ENCODE data around the gene AMIGO3. TPM values are rescaled to one million over a fixed set of nuclear protein-coding genes. Genes with fewer than 3 reads are reported as not detected.

AMIGO3 gene
- total and polyA plus RNA-seq, 10 of the 15 experiments (the other 5 are each of a cell fraction or from before 2014, with no cell fraction given), result 0.07 to 1.3 (median 0.44) TPM; not detected in 3

DNA sequence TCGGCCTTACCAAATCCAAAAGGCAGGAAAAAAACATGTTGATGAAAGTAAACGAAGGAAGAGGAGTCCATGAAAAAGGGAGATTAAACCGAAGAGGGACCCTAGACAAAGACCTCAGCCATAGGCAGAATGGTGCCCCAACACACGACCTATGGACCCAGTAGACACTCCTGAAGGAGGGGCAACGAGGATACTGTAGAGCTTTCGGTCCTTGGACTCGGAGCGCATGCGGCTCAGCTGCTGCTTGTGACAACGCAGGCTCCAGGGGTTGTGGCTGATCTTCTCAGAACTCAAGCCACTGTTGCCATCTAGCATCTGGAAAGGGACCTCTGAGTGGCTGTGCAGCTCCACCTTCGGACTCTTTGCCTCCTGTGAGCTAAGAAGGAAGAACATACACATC lies 13.1 kb upstream of the AMIGO3 start (continued):
- TF ChIP-seq, protein P1, sequence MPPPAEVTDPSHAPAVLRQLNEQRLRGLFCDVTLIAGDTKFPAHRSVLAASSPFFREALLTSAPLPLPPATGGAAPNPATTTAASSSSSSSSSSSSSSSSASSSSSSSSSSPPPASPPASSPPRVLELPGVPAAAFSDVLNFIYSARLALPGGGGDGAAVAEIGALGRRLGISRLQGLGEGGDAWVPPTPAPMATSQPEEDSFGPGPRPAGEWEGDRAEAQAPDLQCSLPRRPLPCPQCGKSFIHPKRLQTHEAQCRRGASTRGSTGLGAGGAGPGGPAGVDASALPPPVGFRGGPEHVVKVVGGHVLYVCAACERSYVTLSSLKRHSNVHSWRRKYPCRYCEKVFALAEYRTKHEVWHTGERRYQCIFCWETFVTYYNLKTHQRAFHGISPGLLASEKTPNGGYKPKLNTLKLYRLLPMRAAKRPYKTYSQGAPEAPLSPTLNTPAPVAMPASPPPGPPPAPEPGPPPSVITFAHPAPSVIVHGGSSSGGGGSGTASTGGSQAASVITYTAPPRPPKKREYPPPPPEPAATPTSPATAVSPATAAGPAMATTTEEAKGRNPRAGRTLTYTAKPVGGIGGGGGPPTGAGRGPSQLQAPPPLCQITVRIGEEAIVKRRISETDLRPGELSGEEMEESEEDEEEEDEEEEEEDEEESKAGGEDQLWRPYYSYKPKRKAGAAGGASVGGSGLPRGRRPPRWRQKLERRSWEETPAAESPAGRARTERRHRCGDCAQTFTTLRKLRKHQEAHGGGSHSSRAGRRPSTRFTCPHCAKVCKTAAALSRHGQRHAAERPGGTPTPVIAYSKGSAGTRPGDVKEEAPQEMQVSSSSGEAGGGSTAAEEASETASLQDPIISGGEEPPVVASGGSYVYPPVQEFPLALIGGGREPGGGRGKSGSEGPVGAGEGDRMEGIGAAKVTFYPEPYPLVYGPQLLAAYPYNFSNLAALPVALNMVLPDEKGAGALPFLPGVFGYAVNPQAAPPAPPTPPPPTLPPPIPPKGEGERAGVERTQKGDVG (CRISPR knock-in tag; IDR thresholded peaks at IDR 0.05), result no peak
- TF ChIP-seq GABPA (IDR thresholded peaks at IDR 0.05; ENCODE audit: low read depth), result no peak
- TF ChIP-seq, protein P2, sequence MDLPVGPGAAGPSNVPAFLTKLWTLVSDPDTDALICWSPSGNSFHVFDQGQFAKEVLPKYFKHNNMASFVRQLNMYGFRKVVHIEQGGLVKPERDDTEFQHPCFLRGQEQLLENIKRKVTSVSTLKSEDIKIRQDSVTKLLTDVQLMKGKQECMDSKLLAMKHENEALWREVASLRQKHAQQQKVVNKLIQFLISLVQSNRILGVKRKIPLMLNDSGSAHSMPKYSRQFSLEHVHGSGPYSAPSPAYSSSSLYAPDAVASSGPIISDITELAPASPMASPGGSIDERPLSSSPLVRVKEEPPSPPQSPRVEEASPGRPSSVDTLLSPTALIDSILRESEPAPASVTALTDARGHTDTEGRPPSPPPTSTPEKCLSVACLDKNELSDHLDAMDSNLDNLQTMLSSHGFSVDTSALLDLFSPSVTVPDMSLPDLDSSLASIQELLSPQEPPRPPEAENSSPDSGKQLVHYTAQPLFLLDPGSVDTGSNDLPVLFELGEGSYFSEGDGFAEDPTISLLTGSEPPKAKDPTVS (IDR thresholded peaks at IDR 0.05; ENCODE audit: low read depth, low read length), result no peak
- TF ChIP-seq NFIC (IDR thresholded peaks at IDR 0.05; ENCODE audit: low read depth, low read length), result no peak
- TF ChIP-seq, protein P3, sequence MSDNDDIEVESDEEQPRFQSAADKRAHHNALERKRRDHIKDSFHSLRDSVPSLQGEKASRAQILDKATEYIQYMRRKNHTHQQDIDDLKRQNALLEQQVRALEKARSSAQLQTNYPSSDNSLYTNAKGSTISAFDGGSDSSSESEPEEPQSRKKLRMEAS (IDR thresholded peaks at IDR 0.05; ENCODE audit: low read depth, low read length), result no peak
- TF ChIP-seq, protein P4, sequence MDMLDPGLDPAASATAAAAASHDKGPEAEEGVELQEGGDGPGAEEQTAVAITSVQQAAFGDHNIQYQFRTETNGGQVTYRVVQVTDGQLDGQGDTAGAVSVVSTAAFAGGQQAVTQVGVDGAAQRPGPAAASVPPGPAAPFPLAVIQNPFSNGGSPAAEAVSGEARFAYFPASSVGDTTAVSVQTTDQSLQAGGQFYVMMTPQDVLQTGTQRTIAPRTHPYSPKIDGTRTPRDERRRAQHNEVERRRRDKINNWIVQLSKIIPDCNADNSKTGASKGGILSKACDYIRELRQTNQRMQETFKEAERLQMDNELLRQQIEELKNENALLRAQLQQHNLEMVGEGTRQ (IDR thresholded peaks at IDR 0.05; ENCODE audit: borderline replicate concordance, low read depth, low read length), result no peak
- no peak for TF ChIP-seq ZNF622 (IDR thresholded peaks at IDR 0.05)

Data from GM12878 (cell line).